Upper lobe of left lung (tissue), 4 donors: ENCODE results near the gene KLB.

Source experiments
- EP300 ChIP-seq, 4 donors: sonication (generic); formaldehyde crosslinking; IDR thresholded peaks; one replicate each; pipeline ENCODE4 v1.5.1; 2017; ENCODE audit warnings: antibody characterized with exemption in 4 of 4, control low read depth in 2 of 4
- POLR2AphosphoS5 ChIP-seq, 2 donors: sonication (generic); formaldehyde crosslinking; IDR thresholded peaks; one replicate each; pipeline ENCODE4 v1.5.1; 2017; ENCODE audit warnings: antibody characterized with exemption in 2 of 2
- TF ChIP-seq, protein P1 (sequence below), 6 experiments: fragments of 450-650 bp in 4 of 6; fragments of 200-600 bp in 2 of 6; sonication (generic) in 2 of 6; IDR thresholded peaks; one replicate each; pipeline ENCODE4 v1.5.1; 2016 to 2019; ENCODE audit warnings: antibody characterized with exemption in 6 of 6

DNA sequence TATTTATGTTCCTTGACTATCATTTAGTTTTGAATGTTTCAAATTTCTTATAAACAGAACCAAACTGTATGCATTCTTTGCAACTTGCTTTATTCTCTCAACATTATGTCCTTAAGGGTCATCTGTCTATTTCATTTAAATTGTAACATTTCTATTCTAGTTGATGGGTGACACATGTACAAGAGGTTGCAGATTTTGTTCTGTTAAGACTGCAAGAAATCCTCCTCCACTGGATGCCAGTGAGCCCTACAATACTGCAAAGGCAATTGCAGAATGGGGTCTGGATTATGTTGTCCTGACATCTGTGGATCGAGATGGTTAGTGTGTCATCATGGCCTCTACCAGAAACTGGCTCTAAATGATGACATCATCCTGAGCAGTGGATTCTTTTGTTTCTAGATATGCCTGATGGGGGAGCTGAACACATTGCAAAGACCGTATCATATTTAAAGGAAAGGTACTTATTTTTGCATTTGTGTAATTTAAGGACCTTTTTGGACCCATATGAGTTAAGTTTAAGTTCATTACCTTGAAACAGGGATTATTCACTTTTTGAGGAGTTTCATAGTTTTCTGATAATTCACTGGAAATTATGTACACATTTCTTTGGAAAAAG, 58.3 kb downstream of the KLB start:
- TF ChIP-seq, protein P1, sequence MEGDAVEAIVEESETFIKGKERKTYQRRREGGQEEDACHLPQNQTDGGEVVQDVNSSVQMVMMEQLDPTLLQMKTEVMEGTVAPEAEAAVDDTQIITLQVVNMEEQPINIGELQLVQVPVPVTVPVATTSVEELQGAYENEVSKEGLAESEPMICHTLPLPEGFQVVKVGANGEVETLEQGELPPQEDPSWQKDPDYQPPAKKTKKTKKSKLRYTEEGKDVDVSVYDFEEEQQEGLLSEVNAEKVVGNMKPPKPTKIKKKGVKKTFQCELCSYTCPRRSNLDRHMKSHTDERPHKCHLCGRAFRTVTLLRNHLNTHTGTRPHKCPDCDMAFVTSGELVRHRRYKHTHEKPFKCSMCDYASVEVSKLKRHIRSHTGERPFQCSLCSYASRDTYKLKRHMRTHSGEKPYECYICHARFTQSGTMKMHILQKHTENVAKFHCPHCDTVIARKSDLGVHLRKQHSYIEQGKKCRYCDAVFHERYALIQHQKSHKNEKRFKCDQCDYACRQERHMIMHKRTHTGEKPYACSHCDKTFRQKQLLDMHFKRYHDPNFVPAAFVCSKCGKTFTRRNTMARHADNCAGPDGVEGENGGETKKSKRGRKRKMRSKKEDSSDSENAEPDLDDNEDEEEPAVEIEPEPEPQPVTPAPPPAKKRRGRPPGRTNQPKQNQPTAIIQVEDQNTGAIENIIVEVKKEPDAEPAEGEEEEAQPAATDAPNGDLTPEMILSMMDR (IDR thresholded peaks at IDR 0.05) = no peak
- TF ChIP-seq EP300 (IDR thresholded peaks at IDR 0.05) (no peak), POLR2AphosphoS5 (IDR thresholded peaks at IDR 0.05) (no peak)
